H1 (cell line): ENCODE data around the gene PLCB4. TPM values are rescaled to one million over a fixed set of nuclear protein-coding genes. Genes with fewer than 3 reads are reported as not detected.

Experiments used
- CTCF ChIA-PET: fragments of 300-600 bp; sonication (Branson Sonifier 250); formaldehyde crosslinking; loops from one replicate; lab custom pipeline; 2021; ENCODE audit not compliant: partially characterized antibody; lab: Charles Lee
- POLR2A ChIA-PET: fragments of 300-600 bp; sonication (Branson Sonifier 250); formaldehyde crosslinking; loops from one replicate; lab custom pipeline; 2021; ENCODE audit warnings: inconsistent platforms; ENCODE audit not compliant: partially characterized antibody; lab: Charles Lee
- DNase-seq, 2 experiments: peaks; one replicate each; pipeline versions ENCODE4 v3.0.0 to v3.0.0-alpha.2; 2010 to 2022; ENCODE audit warnings: low spot score in 2 of 2, low read depth in 1 of 2, mixed read lengths in 1 of 2
- FAIRE-seq: peaks from 2 replicates; lab custom pipeline; 2011; peaks lifted over from hg19 to GRCh38; lab: Jason Lieb, UNC
- H2AFZ ChIP-seq: 2 replicates; pipeline ENCODE4 v1.8.1; 2012; ENCODE audit warnings: low read length, inconsistent platforms
- H2AK5ac ChIP-seq: 2 replicates; pipeline ENCODE4 v1.6.1; 2013; ENCODE audit warnings: low read depth, low read length
- H2BK120ac ChIP-seq: replicated peaks from 2 replicates; pipeline ENCODE3; 2013; ENCODE audit warnings: low read depth, low read length, inconsistent platforms
- H2BK12ac ChIP-seq: 2 replicates; pipeline ENCODE4 v1.6.1; 2013; ENCODE audit warnings: low read depth, low read length
- H2BK15ac ChIP-seq: 2 replicates; pipeline ENCODE4 v1.6.1; 2013; ENCODE audit warnings: low read length
- H2BK20ac ChIP-seq: 2 replicates; pipeline ENCODE4 v1.6.1; 2013; ENCODE audit warnings: low read length
- H2BK5ac ChIP-seq: 2 replicates; pipeline ENCODE4 v1.6.1; 2013; ENCODE audit warnings: low read depth, low read length
- H3K14ac ChIP-seq: 2 replicates; pipeline ENCODE4 v1.6.1; 2013; ENCODE audit warnings: inconsistent platforms; ENCODE audit not compliant: insufficient read length
- H3K18ac ChIP-seq: 2 replicates; pipeline ENCODE4 v1.6.1; 2013; ENCODE audit warnings: low read length; ENCODE audit errors: extremely low read depth
- H3K23ac ChIP-seq: 2 replicates; pipeline ENCODE4 v1.6.1; 2013; ENCODE audit warnings: inconsistent platforms; ENCODE audit not compliant: insufficient read length
- H3K23me2 ChIP-seq: 2 replicates; pipeline ENCODE4 v1.6.1; 2013; ENCODE audit warnings: low read depth, low read length
- H3K27ac ChIP-seq: 2 replicates; pipeline ENCODE4 v1.6.1; 2011; ENCODE audit warnings: low read depth, low read length, inconsistent platforms
- H3K27me3 ChIP-seq, 4 experiments: replicated peaks in 1 of 4; 1 replicate in 1 of 4; 2 replicates in 3 of 4; pipeline versions ENCODE4 v1.6.1 to v1.8.1; 2011 to 2013; ENCODE audit warnings: low read length in 3 of 4, mild to moderate bottlenecking in 3 of 4, inconsistent platforms in 2 of 4, mixed read lengths in 2 of 4, moderate library complexity in 1 of 4; ENCODE audit not compliant: control insufficient read depth in 3 of 4, insufficient read depth in 3 of 4; ENCODE audit errors: extremely low read depth in 1 of 4
- H3K36me3 ChIP-seq, 4 experiments: 2 replicates each; pipeline versions ENCODE4 v1.6.1 to v1.8.1; 2011 to 2013; ENCODE audit warnings: mild to moderate bottlenecking in 4 of 4, low read length in 3 of 4, moderate library complexity in 2 of 4, control low read depth in 1 of 4, inconsistent platforms in 1 of 4; ENCODE audit not compliant: insufficient read depth in 4 of 4, control insufficient read depth in 2 of 4
- H3K4ac ChIP-seq: replicated peaks from 2 replicates; pipeline ENCODE3; 2013; ENCODE audit warnings: low read length, low read depth, mixed read lengths, inconsistent platforms; ENCODE audit not compliant: insufficient read length
- H3K4me1 ChIP-seq, 4 experiments: replicated peaks in 1 of 4; 1 replicate in 1 of 4; 2 replicates in 3 of 4; pipeline versions ENCODE4 v1.6.1 to v1.8.1; 2011 to 2013; ENCODE audit warnings: low read length in 3 of 4, inconsistent platforms in 2 of 4, mixed read lengths in 1 of 4; ENCODE audit not compliant: insufficient read depth in 4 of 4, control insufficient read depth in 3 of 4
- H3K4me2 ChIP-seq, 2 experiments: 2 replicates each; pipeline versions ENCODE4 v1.6.1 to v1.8.1; 2011 to 2013; ENCODE audit warnings: low read depth in 2 of 2, low read length in 2 of 2, control low read depth in 1 of 2, inconsistent platforms in 1 of 2, mild to moderate bottlenecking in 1 of 2; ENCODE audit not compliant: insufficient read depth in 1 of 2
- H3K4me3 ChIP-seq, 4 experiments: fragments of 200-600, 300-600 bp in 1 of 4; sonication (generic), shearing (Covaris generic), sonication (Bioruptor Twin) in 1 of 4; 2 replicates each; pipeline versions ENCODE4 v1.5.1 to v1.8.1; 2011 to 2016; ENCODE audit warnings: low read length in 4 of 4, low read depth in 3 of 4, control low read depth in 2 of 4, inconsistent platforms in 2 of 4, mild to moderate bottlenecking in 2 of 4, mixed read lengths in 1 of 4, moderate library complexity in 1 of 4; ENCODE audit not compliant: insufficient read depth in 2 of 4; ENCODE audit errors: extremely low read depth in 1 of 4
- H3K56ac ChIP-seq: replicated peaks from 2 replicates; pipeline ENCODE3; 2013; ENCODE audit warnings: low read depth, mild to moderate bottlenecking, mixed read lengths, low read length, inconsistent platforms; ENCODE audit not compliant: insufficient read length
- H3K79me1 ChIP-seq: 2 replicates; pipeline ENCODE4 v1.6.1; 2013; ENCODE audit warnings: low read depth, low read length, control low read depth
- H3K79me2 ChIP-seq, 2 experiments: 2 replicates each; pipeline versions ENCODE4 v1.6.1 to v1.8.1; 2012 to 2013; ENCODE audit warnings: low read length in 2 of 2, mild to moderate bottlenecking in 2 of 2, inconsistent platforms in 1 of 2; ENCODE audit not compliant: insufficient read depth in 2 of 2, control insufficient read depth in 1 of 2
- H3K9ac ChIP-seq, 4 experiments: replicated peaks in 1 of 4; 1 replicate in 1 of 4; 2 replicates in 3 of 4; pipeline versions ENCODE4 v1.6.1 to v1.8.1; 2011 to 2013; ENCODE audit warnings: low read depth in 3 of 4, low read length in 3 of 4, control low read depth in 2 of 4, mild to moderate bottlenecking in 2 of 4, moderate library complexity in 2 of 4, inconsistent platforms in 1 of 4; ENCODE audit errors: extremely low read depth in 1 of 4
- H3K9me3 ChIP-seq, 2 experiments: 2 replicates each; pipeline versions ENCODE4 v1.6.1 to v1.8.1; 2012 to 2013; ENCODE audit warnings: mild to moderate bottlenecking in 2 of 2, moderate library complexity in 2 of 2, control low read depth in 1 of 2, inconsistent platforms in 1 of 2, low read depth in 1 of 2, low read length in 1 of 2, mixed read lengths in 1 of 2; ENCODE audit not compliant: insufficient read depth in 2 of 2
- H4K20me1 ChIP-seq, 2 experiments: replicated peaks in 1 of 2; 2 replicates each; pipeline versions ENCODE3 to v1.8.1; 2011 to 2013; ENCODE audit warnings: inconsistent platforms in 2 of 2, low read length in 2 of 2, mild to moderate bottlenecking in 1 of 2; ENCODE audit not compliant: insufficient read depth in 2 of 2, control insufficient read depth in 1 of 2
- H4K5ac ChIP-seq: 2 replicates; pipeline ENCODE4 v1.6.1; 2013; ENCODE audit warnings: low read length, low read depth, mixed read lengths, inconsistent platforms; ENCODE audit not compliant: insufficient read length
- H4K8ac ChIP-seq: 2 replicates; pipeline ENCODE4 v1.8.0; 2013; ENCODE audit warnings: mild to moderate bottlenecking, moderate library complexity, low read length, inconsistent platforms; ENCODE audit not compliant: insufficient read depth; ENCODE audit errors: extremely low read depth
- H4K91ac ChIP-seq: replicated peaks from 2 replicates; pipeline ENCODE3; 2013; ENCODE audit warnings: low read length, mixed read lengths, inconsistent platforms; ENCODE audit not compliant: insufficient read length
- ATF2 ChIP-seq: IDR thresholded peaks from 2 replicates; pipeline ENCODE4 v1.6.1; 2012; ENCODE audit warnings: low read length, inconsistent platforms
- BRCA1 ChIP-seq: IDR thresholded peaks from 2 replicates; pipeline ENCODE4 v1.6.1; 2012; ENCODE audit warnings: low read depth, low read length, improper control_type of control experiment
- CBX8 ChIP-seq: fragments of 300-800, 300-1000 bp; sonication (generic); IDR thresholded peaks from 2 replicates; pipeline ENCODE4 v1.7.1; 2016; ENCODE audit warnings: low read depth, low read length, borderline replicate concordance
- CHD2 ChIP-seq: IDR thresholded peaks from 2 replicates; pipeline ENCODE4 v1.6.1; 2012; ENCODE audit warnings: low read length, improper control_type of control experiment
- CREB1 ChIP-seq: IDR thresholded peaks from 2 replicates; pipeline ENCODE4 v1.6.1; 2012; ENCODE audit warnings: inconsistent platforms
- EP300 ChIP-seq, 2 experiments: IDR thresholded peaks; 1 replicate in 1 of 2; 2 replicates in 1 of 2; pipeline ENCODE4 v1.6.1; 2011 to 2012; ENCODE audit warnings: low read depth in 2 of 2, low read length in 2 of 2, mild to moderate bottlenecking in 2 of 2, borderline replicate concordance in 1 of 2, inconsistent platforms in 1 of 2, moderate library complexity in 1 of 2
- FOSL1 ChIP-seq: IDR thresholded peaks from 2 replicates; pipeline ENCODE4 v1.6.1; 2011; ENCODE audit warnings: mild to moderate bottlenecking, low read depth, low read length, moderate library complexity; ENCODE audit not compliant: insufficient read depth
- GTF2F1 ChIP-seq: IDR thresholded peaks from 2 replicates; pipeline ENCODE4 v1.6.1; 2012; ENCODE audit warnings: low read depth, low read length, improper control_type of control experiment, borderline replicate concordance
- HDAC2 ChIP-seq, 2 experiments: fragments of 300-600 bp in 1 of 2; sonication (generic) in 1 of 2; IDR thresholded peaks; 2 replicates each; pipeline ENCODE4 v1.6.1; 2011 to 2012; ENCODE audit warnings: low read depth in 2 of 2, low read length in 2 of 2, mild to moderate bottlenecking in 2 of 2, moderate library complexity in 2 of 2, borderline replicate concordance in 1 of 2, inconsistent platforms in 1 of 2
- PHF8 ChIP-seq: fragments of 200-600 bp; sonication (generic); conservative IDR thresholded peaks from 2 replicates; pipeline ENCODE4 v1.7.1; 2012; ENCODE audit warnings: low read depth, mild to moderate bottlenecking, inconsistent platforms, low read length, moderate library complexity
- SIRT6 ChIP-seq: IDR thresholded peaks from one replicate; pipeline ENCODE4 v1.7.1; 2012; ENCODE audit warnings: low read length, inconsistent platforms
- SP2 ChIP-seq: IDR thresholded peaks from 2 replicates; pipeline ENCODE4 v1.6.1; 2012; ENCODE audit warnings: mild to moderate bottlenecking, low read length, inconsistent platforms
- YY1 ChIP-seq: IDR thresholded peaks from 2 replicates; pipeline ENCODE4 v1.6.1; 2011; ENCODE audit warnings: low read depth, mild to moderate bottlenecking, low read length
- WGBS, 2 experiments: shearing (Covaris generic) in 1 of 2; methylation state at CpG; one replicate each; pipeline versions ENCODE4 v1.1.6 to v1.1.7; 2013 to 2015; ENCODE audit warnings: low lambda C conversion rate in 2 of 2, mixed read lengths in 2 of 2, inconsistent platforms in 1 of 2, low coverage in 1 of 2, missing lambda C conversion rate in 1 of 2; ENCODE audit not compliant: insufficient replicate concordance in 2 of 2, insufficient coverage in 1 of 2, insufficient read length in 1 of 2; ENCODE audit errors: extremely low coverage in 1 of 2, missing lambda C conversion rate in 1 of 2; 5-methylcytosine and 5-hydroxymethylcytosine counted together
- polyA plus RNA-seq, 7 experiments: library from polyadenylated mRNA; depleted of rRNA in 3 of 7; stranded (reverse) in 5 of 7; unstranded in 2 of 7; fragments of >200 nt in 5 of 7; fragments of 200-250 nt in 2 of 7; gene quantifications; 1 replicate in 5 of 7; 2 replicates in 1 of 7; 4 replicates in 1 of 7; pipeline versions ENCODE4 v1.2.1 to v1.2.3, GENCODE V29; 2011 to 2013; ENCODE audit warnings: missing spikeins in 2 of 7, mixed read lengths in 2 of 7
- total RNA-seq: library from RNA; stranded (reverse); fragmentation: NEBNext Ultra II Directional; extraction: Animal tissue kit (Norgen Biotek cat#: 25700); gene quantifications from 2 replicates; pipeline ENCODE4 v1.2.1, GENCODE V29; 2021

The PLCB4 gene
- total and polyA plus RNA-seq, 2 of the 8 experiments (the other 6 are each of a cell fraction or from before 2014, with no cell fraction given) = 3.2 to 14.1 TPM

GRCh38 chr20:9402141-9402540 lies 333.3 kb downstream of the PLCB4 start:
- 85% methylated on average over 6 of the region's 6 CpGs; no CpG with 5 or more reads in 1 of the 2 experiments for WGBS, 2 experiments
- no peak for TF ChIP-seq CHD2
- no peak for TF ChIP-seq HDAC2 (IDR thresholded peaks at IDR 0.05; ENCODE audit: borderline replicate concordance in 1 of 2, low read depth in 2 of 2, low read length in 2 of 2)
- no peak for TF ChIP-seq EP300 (IDR thresholded peaks at IDR 0.05; ENCODE audit: borderline replicate concordance in 1 of 2, low read depth in 2 of 2, low read length in 2 of 2)
- no peak for TF ChIP-seq YY1
- no peak for TF ChIP-seq GTF2F1
- no peak for TF ChIP-seq SP2
- TF ChIP-seq PHF8 = no peak
- no peak for TF ChIP-seq SIRT6
- no peak for TF ChIP-seq ATF2
- no peak for TF ChIP-seq CREB1
- no peak for TF ChIP-seq FOSL1
- no peak for TF ChIP-seq BRCA1
- TF ChIP-seq CBX8 = no peak

More at GRCh38 chr20:9402141-9402540, 333.3 kb downstream of the PLCB4 start:
- FAIRE-seq = no peak
- H3K23me2 ChIP-seq = no peaks in the 10 kb centered on the region
- POLR2A ChIA-PET = no interaction called here
- no peak overlapping the region for H3K56ac ChIP-seq
- no peak for DNase-seq
- peaks cover 2 to 14% (median 5%) of the 10 kb centered on the region in 4 experiments; a peak in 5 of 8 replicates for H3K36me3 ChIP-seq
- H3K9me3 ChIP-seq = 0 out of 4 replicates have a peak, but pooled peaks cover 0 to 5% of the 10 kb centered on the region in 2 experiments
- no peak overlapping the region for H2BK12ac ChIP-seq
- H4K91ac ChIP-seq = no peak overlapping the region
- H3K4ac ChIP-seq = no peak overlapping the region
- no peak overlapping the region for H3K4me2 ChIP-seq
- CTCF ChIA-PET = interaction anchor here (0.9 kb wide), 1 partner anchor 57 kb away, joined by 3 read pairs; no protein-coding TSS in a partner anchor
- peaks cover 0 to 5% (median 1%) of the 10 kb centered on the region in 4 experiments; a peak in 5 of 7 replicates for H3K4me1 ChIP-seq
- no peak overlapping the region for H2BK120ac ChIP-seq
- no peak overlapping the region for H2AFZ ChIP-seq
- H3K23ac ChIP-seq = no peak overlapping the region
- no peaks in the 10 kb centered on the region for H3K79me1 ChIP-seq
- H3K18ac ChIP-seq = no peak overlapping the region
- H3K79me2 ChIP-seq = no peaks in the 10 kb centered on the region
- H4K8ac ChIP-seq = no peak overlapping the region
- H3K14ac ChIP-seq = no peak overlapping the region
- H4K5ac ChIP-seq = no peak overlapping the region
- H2AK5ac ChIP-seq = 0 out of 2 replicates have a peak overlapping the region, but pooled peaks have one; percentile 18
- H2BK15ac ChIP-seq = no peak overlapping the region
- H3K4me3 ChIP-seq = no peak overlapping the region
- no peak overlapping the region for H2BK20ac ChIP-seq
- no peak overlapping the region for H3K9ac ChIP-seq
- H3K27me3 ChIP-seq = no peaks in the 10 kb centered on the region
- H2BK5ac ChIP-seq = no peak overlapping the region
- H4K20me1 ChIP-seq = no peaks in the 10 kb centered on the region
- no peak overlapping the region for H3K27ac ChIP-seq
